HepG2 (cell line): ENCODE results near the gene TANGO2. TPM values are rescaled to one million over a fixed set of nuclear protein-coding genes. Genes with fewer than 3 reads are reported as not detected.
A peak's percentile ranks its signal among the peaks of the same experiment; 100 is the strongest.

ENCODE experiments used
- ATAC-seq: fragments of 200-7000 bp; cut with Tn5 transposase; 3 replicates; pipeline ENCODE4 v1.9.1; 2020; ENCODE audit warnings: mild to moderate bottlenecking, moderate library complexity
- BruUV-seq: library from RNA; stranded (reverse); fragments of 400-500 nt; replicated peaks from 2 replicates; lab custom pipeline; 2021; lab: Mats Ljungman, UMichigan
- CTCF ChIA-PET: fragments of 300-600 bp; formaldehyde crosslinking; extraction: SDS; loops from one replicate; lab custom pipeline; 2021; ENCODE audit warnings: low total read pairs, inconsistent platforms, low intra/inter-chr PET ratio; lab: Yijun Ruan, JAX
- POLR2A ChIA-PET: fragments of 350-600 bp; sonication (Branson Sonifier 250); formaldehyde crosslinking; loops from one replicate; lab custom pipeline; 2020; ENCODE audit warnings: antibody characterized with exemption, inconsistent platforms; lab: Yijun Ruan, JAX
- DNase-seq: peaks from one replicate; pipeline ENCODE4 v3.0.0-alpha.2; 2015; ENCODE audit warnings: low spot score
- FAIRE-seq: peaks from 3 replicates; lab custom pipeline; 2011; peaks lifted over from hg19 to GRCh38; lab: Jason Lieb, UNC
- H2AFZ ChIP-seq: one replicate; pipeline ENCODE4 v1.6.1; 2011; ENCODE audit warnings: low read length, inconsistent platforms
- H3K27ac ChIP-seq: fragments of 300-600 bp; 3 replicates; pipeline ENCODE4 v1.8.0; 2011; ENCODE audit warnings: mixed run types, mild to moderate bottlenecking, mixed read lengths, low read length, inconsistent platforms; ENCODE audit not compliant: insufficient read depth; ENCODE audit errors: extremely low read length
- H3K27me3 ChIP-seq, 2 experiments: fragments of 200-600 bp in 1 of 2; 2 replicates in 1 of 2; 3 replicates in 1 of 2; pipeline versions ENCODE4 v1.6.0 to v1.8.0; 2011; ENCODE audit warnings: low read length in 2 of 2, mild to moderate bottlenecking in 2 of 2, moderate library complexity in 2 of 2, inconsistent platforms in 1 of 2; ENCODE audit not compliant: insufficient read depth in 2 of 2, control insufficient read depth in 1 of 2
- H3K36me3 ChIP-seq, 2 experiments: fragments of 200-600 bp in 1 of 2; replicated peaks in 1 of 2; 2 replicates in 1 of 2; 3 replicates in 1 of 2; pipeline versions ENCODE4 v1.5.1 to v1.8.0; 2011; ENCODE audit warnings: low read length in 2 of 2, inconsistent platforms in 1 of 2; ENCODE audit not compliant: insufficient read depth in 2 of 2, control insufficient read depth in 1 of 2
- H3K4me1 ChIP-seq: 2 replicates; pipeline ENCODE4 v1.5.1; 2012; ENCODE audit warnings: low read length, inconsistent platforms; ENCODE audit not compliant: insufficient read depth
- H3K4me2 ChIP-seq: 2 replicates; pipeline ENCODE4 v1.6.0; 2011; ENCODE audit warnings: low read depth, low read length, inconsistent platforms
- H3K4me3 ChIP-seq, 3 experiments: fragments of 200-600 bp in 1 of 3; sonication (generic), shearing (Covaris generic) in 1 of 3; replicated peaks in 1 of 3; 2 replicates each; pipeline ENCODE4 v1.5.1; 2011 to 2016; ENCODE audit warnings: low read length in 3 of 3, inconsistent platforms in 2 of 3, low read depth in 2 of 3, mild to moderate bottlenecking in 2 of 3, control low read depth in 1 of 3, mixed read lengths in 1 of 3; ENCODE audit not compliant: insufficient read depth in 1 of 3
- H3K79me2 ChIP-seq: one replicate; pipeline ENCODE4 v1.6.1; 2011; ENCODE audit warnings: low read length, inconsistent platforms; ENCODE audit not compliant: insufficient read depth
- H3K9ac ChIP-seq: 2 replicates; pipeline ENCODE4 v1.6.0; 2011; ENCODE audit warnings: mild to moderate bottlenecking, low read depth, low read length, inconsistent platforms; ENCODE audit not compliant: insufficient read depth
- H3K9me3 ChIP-seq: 2 replicates; pipeline ENCODE4 v1.5.1; 2012; ENCODE audit warnings: mild to moderate bottlenecking, low read length
- H4K20me1 ChIP-seq: 2 replicates; pipeline ENCODE4 v1.6.0; 2011; ENCODE audit warnings: inconsistent platforms, mild to moderate bottlenecking, low read length, moderate library complexity; ENCODE audit not compliant: insufficient read depth
- BRCA1 ChIP-seq: sonication (generic); formaldehyde crosslinking; IDR thresholded peaks from 2 replicates; pipeline ENCODE4 v1.4.0; 2020; ENCODE audit warnings: missing genetic modification reagents
- HIC2 ChIP-seq: sonication (generic); formaldehyde crosslinking; IDR thresholded peaks from 2 replicates; pipeline ENCODE4 v1.9.0; 2022; ENCODE audit warnings: low read depth, missing genetic modification reagents
- PATZ1 ChIP-seq: sonication (generic); formaldehyde crosslinking; IDR thresholded peaks from 2 replicates; pipeline ENCODE4 v1.4.0; 2020; ENCODE audit warnings: missing genetic modification reagents
- PAXIP1 ChIP-seq: sonication (generic); formaldehyde crosslinking; conservative IDR thresholded peaks from 2 replicates; pipeline ENCODE4 v1.4.0; 2020; ENCODE audit warnings: mild to moderate bottlenecking, missing genetic modification reagents, moderate library complexity
- THYN1 ChIP-seq: sonication (generic); formaldehyde crosslinking; IDR thresholded peaks from 2 replicates; pipeline ENCODE4 v1.8.1; 2023; ENCODE audit warnings: low read depth, mild to moderate bottlenecking, moderate library complexity, missing genetic modification reagents, borderline replicate concordance
- ZNF335 ChIP-seq: sonication (generic); formaldehyde crosslinking; IDR thresholded peaks from 2 replicates; pipeline ENCODE4 v1.4.0; 2020; ENCODE audit warnings: missing genetic modification reagents
- WGBS: methylation state at CpG from one replicate; pipeline ENCODE4 v1.1.6; 2017; ENCODE audit warnings: low lambda C conversion rate; 5-methylcytosine and 5-hydroxymethylcytosine counted together
- in situ Hi-C: cut with HindIII; loops from 2 replicates; pipeline ENCODE4 v1.10.0; 2017; ENCODE audit warnings: low pct_unique_long_range_greater_than_20kb; ENCODE audit not compliant: extremely low pct_ligation_motif_present
- intact Hi-C: fragments of 100-400 bp; cut with micrococcal nuclease; formaldehyde crosslinking; loops from one replicate; pipeline ENCODE4 v1.10.0; 2022; ENCODE audit not compliant: unreplicated experiment
- polyA plus RNA-seq, 8 experiments: library from polyadenylated mRNA; depleted of rRNA in 3 of 8; stranded (reverse) in 7 of 8; unstranded in 1 of 8; fragments of >200 nt; fragmentation: Illumina TruSeq in 4 of 8; extraction: Trizol in 4 of 8; gene quantifications; 2 replicates each; pipeline versions ENCODE4 v1.2.1 to v1.2.3, GENCODE V29; 2011 to 2016; ENCODE audit warnings: low read depth in 4 of 8, missing spikeins in 1 of 8, mixed read lengths in 1 of 8; ENCODE audit not compliant: insufficient read depth in 1 of 8
- total RNA-seq, 5 experiments: library from RNA; depleted of rRNA; stranded (reverse); fragments of >200 nt; fragmentation: Illumina TruSeq; extraction: Trizol; gene quantifications; 2 replicates each; pipeline ENCODE4 v1.2.3, GENCODE V29; 2016; ENCODE audit warnings: low read depth in 1 of 5

Gene TANGO2
- total and polyA plus RNA-seq, 2 of the 13 experiments (the other 11 are each of a cell fraction or from before 2014, with no cell fraction given) = 12.9 to 14.8 TPM

- BruUV-seq = no TSS peak
- intact Hi-C loops (no loop called here), in situ Hi-C loops (no loop called here)
- H3K4me2 ChIP-seq = no peak overlapping the region
- POLR2A ChIA-PET = no interaction called here
- no peak overlapping the region for H2AFZ ChIP-seq
- H3K4me1 ChIP-seq = peaks cover 43% of the 10 kb centered on the region
- 0 out of 5 replicates have a peak, but pooled peaks cover 0 to 1% of the 10 kb centered on the region in 2 experiments for H3K27me3 ChIP-seq
- 98% methylated on average over 4 of the region's 8 CpGs for WGBS
- H3K9ac ChIP-seq = no peak overlapping the region
- H3K27ac ChIP-seq = no peak overlapping the region
- H4K20me1 ChIP-seq = no peaks in the 10 kb centered on the region; the same call in 1 of the 2 replicates
- ATAC-seq (no peak), DNase-seq (no peak), FAIRE-seq (no peak)
- CTCF ChIA-PET = no interaction called here
- peaks cover 8% of the 10 kb centered on the region for H3K9me3 ChIP-seq
- H3K79me2 ChIP-seq = peaks cover 8% of the 10 kb centered on the region
- TF ChIP-seq THYN1 (CRISPR knock-in tag) (no peak), BRCA1 (CRISPR knock-in tag) (no peak), ZNF335 (no peak)
- no peak overlapping the region for H3K4me3 ChIP-seq
- H3K36me3 ChIP-seq = peaks cover 1 to 2% of the 10 kb centered on the region in 2 experiments; a peak in 1 of 5 replicates
These were observed 21.7 kb upstream of the TANGO2 start for GRCh38 chr22:19998991-19999820.

GRCh38 chr22:20000246-20001081, 20.4 kb upstream of the TANGO2 start:
- ChIA-PET POLR2A (no interaction called here), CTCF (no interaction called here)
- peak; percentile 78 for FAIRE-seq
- Histone ChIP-seq H3K9ac (peak overlapping the region; percentile 47; the same call in 1 of the 2 replicates), H3K4me1 (peaks cover 43% of the 10 kb centered on the region), H3K4me3 (peak overlapping the region in 1 of 3 experiments; percentile 22; a peak in 1 of 6 replicates), H2AFZ (no peak overlapping the region), H3K27me3 (0 out of 5 replicates have a peak, but pooled peaks cover 0 to 1% of the 10 kb centered on the region in 2 experiments), H3K4me2 (peak overlapping the region; percentile 59), H3K79me2 (peaks cover 9% of the 10 kb centered on the region), H3K27ac (peak overlapping the region; percentile 64), H3K36me3 (peaks cover 1 to 7% of the 10 kb centered on the region in 2 experiments; a peak in 1 of 5 replicates), H4K20me1 (no peaks in the 10 kb centered on the region; the same call in 1 of the 2 replicates), H3K9me3 (peaks cover 14% of the 10 kb centered on the region)
- 68% methylated on average over 9 of the region's 14 CpGs for WGBS
- BruUV-seq = no TSS peak
- intact Hi-C loops (no loop called here), in situ Hi-C loops (no loop called here)
- DNase-seq = peak; percentile 76
- ATAC-seq = peak; percentile 95
- TF ChIP-seq PAXIP1 (CRISPR knock-in tag) (peak; percentile 76), HIC2 (CRISPR knock-in tag) (0 out of 2 replicates have a peak, but pooled peaks have one; percentile 28), PATZ1 (CRISPR knock-in tag) (peak; percentile 52)
